Measurements from ENCODE around the gene GPN1. TPM values are rescaled to one million over a fixed set of nuclear protein-coding genes. Genes with fewer than 3 reads are reported as not detected.

Gene GPN1
- total RNA-seq, result 26.4 and 40.8 TPM in 2 replicates

DNA sequence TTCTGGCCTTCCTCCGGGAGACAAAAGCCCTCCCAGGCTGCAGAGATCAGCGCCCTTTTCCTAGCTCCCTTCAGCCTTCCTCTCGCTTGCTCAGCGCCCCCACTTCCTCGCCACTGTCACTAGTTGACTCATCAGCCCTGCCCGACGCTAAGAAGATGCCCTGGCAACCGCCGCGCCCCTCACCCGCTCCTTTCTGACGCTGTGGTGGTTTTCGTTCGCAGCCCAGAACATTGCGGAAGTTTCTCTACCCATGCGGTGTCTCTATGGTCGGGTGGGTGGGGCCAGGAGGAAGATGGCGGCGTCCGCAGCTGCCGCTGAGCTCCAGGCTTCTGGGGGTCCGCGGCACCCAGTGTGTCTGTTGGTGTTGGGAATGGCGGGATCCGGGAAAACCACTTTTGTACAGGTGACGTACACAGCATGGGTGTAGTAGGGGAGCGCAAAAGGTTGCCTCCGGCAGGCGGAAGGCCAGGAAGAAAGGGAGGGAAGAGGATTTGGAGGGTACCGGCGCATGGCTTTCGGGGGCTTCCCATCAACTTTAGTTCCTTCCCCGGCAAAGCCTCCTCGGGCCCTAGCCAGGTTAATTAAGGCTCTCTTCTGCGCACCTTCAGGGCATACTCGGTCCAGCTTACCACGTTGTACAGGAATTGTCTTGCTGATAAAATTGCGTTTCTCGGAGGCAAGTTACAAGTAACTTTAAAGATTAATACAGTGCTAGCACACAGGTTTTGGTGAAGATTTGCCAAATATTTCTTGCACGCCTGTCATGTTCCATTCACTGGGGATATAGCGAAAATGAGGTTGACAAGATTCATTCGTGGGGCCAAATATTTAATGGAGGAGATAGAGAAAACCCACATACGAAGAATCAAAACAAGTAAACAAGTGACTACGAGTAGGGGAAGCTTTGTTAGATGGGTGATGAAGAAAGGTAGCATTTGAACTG lies at the start of gene GPN1, which contains the start of gene CCDC121:
Gene GPN1, plus strand, starts transcription at position 284 of the 943 bp plus-strand sequence. Its CDS starts 9 bp downstream, at position 293.
Gene CCDC121, minus strand, starts transcription at position 246 of the 943 bp plus-strand sequence. CDS start 1,213 bp downstream, outside the sequence.

DNA sequence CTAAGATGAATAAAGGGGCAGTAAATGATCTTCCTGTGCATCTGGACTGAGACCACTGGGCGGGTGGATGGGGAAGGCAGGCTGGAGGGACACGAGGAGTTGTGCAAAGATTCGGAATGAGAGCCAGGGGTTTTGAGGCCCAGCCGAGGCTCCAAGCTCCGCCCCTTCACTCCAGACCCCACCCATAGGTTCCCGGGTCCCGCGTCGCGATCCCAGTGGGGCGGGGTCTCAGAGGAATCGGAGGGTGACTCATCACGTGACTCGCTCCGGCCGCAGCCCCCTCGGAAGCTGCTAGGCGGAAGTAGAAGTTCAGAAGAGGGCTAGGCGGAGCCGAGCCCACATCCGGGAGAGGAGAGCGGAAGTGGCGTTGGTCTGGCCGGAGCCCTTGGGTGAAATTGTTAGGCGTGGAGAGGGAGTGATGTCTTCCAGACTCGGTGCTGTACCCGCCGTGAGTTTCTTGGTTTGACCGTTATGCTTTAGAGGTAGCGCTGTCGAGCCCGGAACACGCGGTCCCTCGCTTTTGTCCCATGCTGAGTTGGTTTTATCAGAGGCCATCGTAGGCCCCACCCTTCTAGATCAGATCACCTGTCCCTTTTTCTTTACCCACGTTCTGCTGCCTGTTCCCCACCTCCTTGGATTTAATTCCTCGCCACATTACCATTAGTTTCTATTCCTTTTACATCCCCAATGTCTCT lies 46.0 kb upstream of the GPN1 start, which contains the start of gene ZNF512:
Gene ZNF512, plus strand, starts transcription at position 348 of the 695 bp plus-strand sequence. Its CDS starts 71 bp downstream, at position 419.

DNA sequence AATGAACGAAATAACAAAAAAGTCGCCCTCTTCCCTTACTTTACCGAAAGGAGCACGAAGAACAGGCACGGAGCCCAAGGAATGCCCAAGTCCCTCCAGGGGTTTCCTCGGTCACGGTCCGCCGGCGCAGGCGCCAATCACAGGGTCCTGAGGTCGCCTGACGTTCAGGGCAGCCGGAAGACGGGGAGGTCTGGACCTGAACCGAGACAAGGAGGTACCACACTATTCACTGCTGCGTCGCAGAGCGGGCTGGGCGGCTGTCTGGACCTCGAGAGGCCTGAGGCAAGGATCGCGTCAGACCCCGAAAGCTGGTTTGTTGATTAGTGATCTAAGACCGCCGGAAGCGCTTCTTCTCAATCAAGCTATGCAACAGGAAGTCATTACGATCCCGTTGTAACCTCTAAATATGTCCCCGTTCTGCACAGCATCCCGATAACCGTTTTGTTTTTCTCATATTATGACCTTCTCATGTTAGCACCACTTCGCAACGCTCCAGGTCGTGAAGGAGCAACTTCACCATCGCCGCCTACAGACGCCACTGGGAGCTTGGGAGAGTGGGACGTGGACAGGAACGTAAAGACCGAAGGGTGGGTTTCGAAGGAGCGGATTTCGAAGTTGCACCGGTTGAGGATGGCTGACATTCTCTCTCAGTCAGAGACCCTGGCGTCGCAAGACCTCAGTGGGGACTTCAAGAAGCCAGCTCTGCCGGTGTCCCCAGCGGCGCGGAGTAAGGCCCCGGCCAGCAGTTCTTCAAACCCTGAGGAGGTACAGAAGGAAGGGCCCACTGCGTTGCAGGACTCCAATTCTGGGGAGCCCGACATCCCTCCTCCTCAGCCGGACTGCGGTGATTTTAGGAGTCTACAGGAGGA lies 34.7 kb downstream of the GPN1 start, which contains the start of the genes SLC4A1AP and SUPT7L:
Gene SLC4A1AP, plus strand, starts transcription at position 605 of the 869 bp plus-strand sequence. Its CDS starts 26 bp downstream, at position 631.
Gene SUPT7L, minus strand, starts transcription at position 330 of the 869 bp plus-strand sequence. CDS start 1,422 bp downstream, outside the sequence.

Other genes with a start within 250 kb of the GPN1 start
- gene ZNF513, start 248.3 kb upstream of the GPN1 start, total RNA-seq, result 9.8 and 11.6 TPM in 2 replicates
- 56.4 and 77.7 TPM in 2 replicates for gene PPM1G, start 219.5 kb upstream of the GPN1 start, total RNA-seq
- 104 and 112 TPM in 2 replicates for gene NRBP1, start 200.4 kb upstream of the GPN1 start, total RNA-seq
- gene KRTCAP3, start 186.7 kb upstream of the GPN1 start, total RNA-seq, result not detected in 2 replicates
- 35.2 and 43.1 TPM in 2 replicates for gene IFT172, start 139.3 kb upstream of the GPN1 start, total RNA-seq
- gene FNDC4, start 133.8 kb upstream of the GPN1 start, total RNA-seq, result 10.7 and 17.3 TPM in 2 replicates
- gene GCKR, start 132.2 kb upstream of the GPN1 start, total RNA-seq, result 0.51 and 0.89 TPM in 2 replicates
- 19.3 and 38.0 TPM in 2 replicates for gene ZNF512, start 46.0 kb upstream of the GPN1 start, total RNA-seq
- gene CCDC121, start within 50 bp of the GPN1 start, total RNA-seq, result 0.83 and 1.8 TPM in 2 replicates
- 17.0 and 25.2 TPM in 2 replicates for gene SUPT7L, start 34.6 kb downstream of the GPN1 start, total RNA-seq
- 29.7 and 30.5 TPM in 2 replicates for gene SLC4A1AP, start 34.8 kb downstream of the GPN1 start, total RNA-seq
- gene MRPL33, start 142.7 kb downstream of the GPN1 start, total RNA-seq, result 73.6 and 75.2 TPM in 2 replicates

Data from smooth muscle cell of the umbilical artery (primary cell).